GM21423 (cell line): ENCODE data around the gene ASAP2.

Source experiments
- ATAC-seq: cut with Tn5 transposase; IDR thresholded peaks from one replicate; pipeline ENCODE4 v1.9.1; 2021; ENCODE audit warnings: mild to moderate bottlenecking, moderate library complexity; ENCODE audit not compliant: unreplicated experiment

ASAP2 gene

DNA sequence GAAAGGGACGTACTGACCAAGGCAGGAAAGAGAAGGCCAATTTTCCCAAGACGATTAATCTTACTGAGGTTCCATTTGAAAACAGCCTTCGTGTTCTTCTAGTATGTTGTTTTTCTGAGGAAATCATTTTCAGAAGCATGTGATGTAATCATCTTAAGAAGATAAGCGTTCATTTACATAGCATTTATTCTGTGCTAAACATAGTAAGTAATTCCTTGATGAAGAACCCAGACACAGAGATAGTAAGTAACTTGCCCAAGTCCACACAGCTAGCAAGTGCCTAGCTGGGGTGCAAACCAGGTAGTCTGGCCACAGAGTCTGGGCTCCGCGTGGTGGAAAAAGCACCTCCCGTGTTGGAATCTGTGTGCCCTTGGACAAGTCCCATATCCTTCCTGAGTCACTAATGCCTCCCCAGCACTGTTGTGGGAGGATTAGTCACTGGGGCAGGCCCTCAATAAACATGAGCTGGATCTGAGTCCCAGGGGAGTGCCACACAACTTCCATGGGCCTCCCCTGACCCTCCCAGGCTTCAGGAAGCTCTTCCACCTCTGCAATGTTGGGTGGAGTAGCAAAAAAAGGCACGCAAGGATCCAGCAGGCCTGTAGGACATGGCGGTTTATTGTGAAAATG lies 26.9 kb upstream of the ASAP2 start:
- ATAC-seq: no peak

- no peak for ATAC-seq
Measured at GRCh38 chr2:9184361-9184760, 22.3 kb upstream of the ASAP2 start.

- no peak for ATAC-seq
Measured at GRCh38 chr2:9187620-9188214, 18.9 kb upstream of the ASAP2 start.

GRCh38 chr2:9188823-9189222 lies 17.8 kb upstream of the ASAP2 start:
- ATAC-seq: no peak

- no peak for ATAC-seq
Measured at GRCh38 chr2:9189901-9190300, 16.7 kb upstream of the ASAP2 start.

- no peak for ATAC-seq
Measured at GRCh38 chr2:9191041-9191481, 15.6 kb upstream of the ASAP2 start.

DNA sequence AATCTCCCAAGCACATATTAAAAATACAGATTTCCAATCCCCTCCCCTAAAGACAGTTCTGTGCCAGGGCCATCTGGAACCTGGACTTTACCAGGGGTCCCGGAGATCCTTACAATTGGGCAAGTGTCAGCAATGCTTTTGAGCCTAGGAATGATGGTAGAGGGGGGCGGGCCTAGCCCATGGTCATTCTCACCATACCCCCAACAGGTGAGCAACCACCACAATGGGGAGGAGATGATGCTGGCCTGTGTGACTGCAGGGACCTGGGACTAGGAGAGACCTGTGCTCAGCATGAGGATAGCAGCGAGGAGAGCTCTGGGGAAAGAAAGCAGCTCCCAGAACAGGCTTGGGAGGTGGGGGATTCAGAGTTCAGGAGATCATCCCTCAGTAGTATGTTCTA lies 13.9 kb upstream of the ASAP2 start:
- no peak for ATAC-seq

DNA sequence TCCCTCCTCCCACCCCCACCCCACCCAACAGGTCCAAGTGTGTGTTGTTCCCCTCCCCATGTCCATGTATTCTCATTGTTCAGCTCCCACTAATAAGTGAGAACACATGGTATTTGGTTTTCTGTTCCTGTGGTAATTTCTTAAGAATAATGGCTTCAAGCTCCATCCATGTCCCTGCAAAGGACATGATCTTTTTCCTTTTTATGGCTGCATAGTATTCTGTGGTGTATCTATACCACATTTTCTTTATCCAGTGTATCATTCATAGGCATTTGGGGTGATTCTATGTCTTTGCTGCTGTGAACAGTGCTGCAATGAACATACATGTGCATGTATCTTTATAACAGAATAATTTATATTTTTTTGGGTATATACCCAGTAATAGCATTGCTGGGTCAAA lies 12.3 kb upstream of the ASAP2 start:
- no peak for ATAC-seq

DNA sequence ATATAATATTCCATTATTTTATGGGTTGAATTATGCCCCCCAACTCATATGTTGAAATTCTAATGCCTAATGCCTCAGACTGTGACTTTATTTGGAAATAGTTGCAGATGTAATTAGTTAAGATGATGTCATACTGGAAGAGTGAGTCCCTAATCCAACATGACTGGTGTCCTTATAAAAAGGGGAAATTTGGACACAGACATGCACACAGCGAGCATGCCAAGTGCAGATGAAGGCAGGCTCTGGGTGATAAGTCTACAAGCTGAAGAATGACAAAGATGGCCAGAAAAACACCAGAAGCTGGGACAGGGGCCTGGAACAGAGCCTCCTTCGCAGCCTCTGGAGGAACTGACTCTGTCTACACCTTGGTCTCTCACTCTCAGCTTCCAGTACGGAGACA lies 10.0 kb upstream of the ASAP2 start:
- ATAC-seq: no peak

GRCh38 chr2:9197916-9198315 lies 8.7 kb upstream of the ASAP2 start:
- no peak for ATAC-seq

GRCh38 chr2:9199716-9200632 lies 6.6 kb upstream of the ASAP2 start:
- no peak for ATAC-seq

DNA sequence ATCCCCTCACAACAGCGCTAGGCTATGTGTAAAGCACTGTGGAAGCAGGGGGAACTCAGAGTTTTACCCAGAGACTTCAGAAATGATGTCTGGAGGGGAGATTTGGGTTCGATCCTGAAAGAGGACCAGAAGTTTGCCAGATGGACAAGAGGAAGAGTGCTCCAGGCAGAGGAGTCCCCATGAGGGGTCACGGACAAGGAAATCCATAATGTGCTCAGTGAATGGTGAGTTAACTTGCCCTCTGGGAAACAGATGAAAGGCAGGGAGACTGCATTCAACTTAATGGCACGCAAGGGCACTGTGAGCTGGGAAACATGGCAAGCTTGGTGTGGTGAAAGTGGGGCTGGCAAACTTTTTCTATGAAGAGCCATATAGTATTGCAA lies 6.0 kb upstream of the ASAP2 start:
- no peak for ATAC-seq

DNA sequence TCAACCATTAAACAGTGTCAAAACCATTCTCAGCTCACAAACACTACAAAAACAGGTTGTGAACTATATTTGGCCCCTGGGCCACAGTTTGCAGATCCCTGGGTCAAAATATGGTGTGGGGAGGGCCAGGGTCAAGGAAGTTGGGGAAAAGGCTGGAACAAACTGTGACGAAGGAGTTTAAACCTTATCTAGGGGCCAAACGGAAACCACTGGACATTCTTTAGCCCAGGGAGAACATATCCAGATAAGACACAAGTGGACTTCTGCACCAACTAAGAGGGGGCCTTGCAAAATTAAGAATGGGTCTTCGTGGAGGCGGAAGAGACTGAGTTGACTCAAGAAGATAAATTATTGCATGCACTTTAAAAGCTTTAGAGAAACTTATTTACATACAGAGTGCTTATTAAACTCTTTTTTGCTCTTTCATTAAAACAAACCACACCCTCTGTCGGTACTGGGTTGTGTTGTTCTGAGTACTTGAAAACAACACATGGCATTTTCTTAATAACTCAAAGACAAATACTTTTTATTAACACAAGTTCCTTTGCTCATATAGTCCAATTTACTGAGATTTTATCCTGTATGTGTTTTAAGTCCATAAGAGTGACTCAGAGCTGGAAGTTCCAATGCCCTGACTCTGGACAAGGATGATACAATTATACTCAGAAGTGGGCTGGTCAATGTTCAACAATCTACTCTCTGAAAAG lies 5.3 kb upstream of the ASAP2 start:
- ATAC-seq: no peak

DNA sequence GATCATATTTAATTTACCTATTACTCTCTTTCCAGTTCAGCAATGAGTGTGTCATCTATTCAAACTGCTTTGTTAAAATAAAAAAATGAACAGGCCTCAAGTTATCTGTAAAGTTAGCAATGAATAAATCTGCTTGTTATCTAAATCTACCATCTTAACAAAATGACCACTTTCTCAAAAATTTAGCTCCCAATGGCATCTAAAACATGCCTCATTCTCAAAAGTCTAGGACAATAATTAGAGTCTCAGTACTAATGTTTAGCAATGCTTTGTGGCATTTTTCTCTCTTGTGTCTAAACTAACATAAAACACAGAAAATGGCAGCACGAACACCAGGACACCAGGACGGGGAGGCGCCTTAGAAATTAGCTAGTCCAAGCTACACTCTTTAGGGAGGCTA lies 3.6 kb upstream of the ASAP2 start:
- ATAC-seq: no peak

DNA sequence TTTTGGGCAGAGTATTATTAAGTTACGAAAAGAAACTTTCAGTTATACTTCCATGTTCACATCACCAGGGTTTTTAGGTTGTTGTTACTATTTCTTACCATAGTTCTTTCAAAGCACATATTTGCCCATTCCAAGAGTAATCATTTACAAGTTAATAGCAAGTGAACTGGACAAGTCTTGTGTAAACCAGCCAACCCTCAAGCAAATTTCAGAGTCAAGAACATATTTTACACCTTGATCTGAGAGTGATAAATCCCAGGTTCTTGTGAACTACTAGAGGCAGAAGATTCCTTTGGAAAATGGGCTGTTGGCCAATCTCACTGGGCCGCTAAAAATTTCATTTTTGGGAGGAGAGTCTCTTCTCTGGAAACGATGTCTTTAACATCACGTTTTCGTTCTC lies 2.7 kb upstream of the ASAP2 start:
- ATAC-seq: no peak

GRCh38 chr2:9204939-9205338 lies 1.7 kb upstream of the ASAP2 start:
- no peak for ATAC-seq

- ATAC-seq: no peak
Measured at GRCh38 chr2:9205486-9205885, 1.1 kb upstream of the ASAP2 start.

GRCh38 chr2:9206991-9207640 lies 504 bp downstream of the ASAP2 start:
- ATAC-seq: no peak

- ATAC-seq: no peak
Measured at GRCh38 chr2:9207641-9208311, 1.2 kb downstream of the ASAP2 start.

- ATAC-seq: no peak
Measured at GRCh38 chr2:9208875-9209274, 2.3 kb downstream of the ASAP2 start.
